SHP77 (cell line): ENCODE data around the gene SHISAL1.

Experiments used
- DNase-seq, 2 experiments: peaks; one replicate each; lab custom pipeline; 2025; lab: John Stamatoyannopoulos, UW

Gene SHISAL1

DNA sequence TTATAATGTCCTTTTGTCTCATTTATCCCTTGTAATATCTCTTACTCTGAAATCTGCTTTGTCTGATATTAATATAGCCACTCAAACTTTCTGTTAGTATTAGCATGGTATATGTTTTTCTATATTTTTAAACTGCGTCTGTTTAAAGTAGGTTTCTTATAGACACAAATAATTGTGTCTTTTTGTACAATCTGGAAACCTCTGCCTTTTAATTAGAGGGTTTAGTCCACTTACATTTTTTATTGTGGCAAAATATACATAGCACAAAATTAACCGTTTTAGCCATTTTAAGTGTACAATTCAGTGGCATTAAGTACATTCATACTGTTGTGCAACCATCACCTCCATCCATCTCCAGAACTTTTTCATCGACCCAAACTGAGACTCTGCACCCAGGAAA lies 103.4 kb downstream of the SHISAL1 start:
- no peak for DNase-seq

DNA sequence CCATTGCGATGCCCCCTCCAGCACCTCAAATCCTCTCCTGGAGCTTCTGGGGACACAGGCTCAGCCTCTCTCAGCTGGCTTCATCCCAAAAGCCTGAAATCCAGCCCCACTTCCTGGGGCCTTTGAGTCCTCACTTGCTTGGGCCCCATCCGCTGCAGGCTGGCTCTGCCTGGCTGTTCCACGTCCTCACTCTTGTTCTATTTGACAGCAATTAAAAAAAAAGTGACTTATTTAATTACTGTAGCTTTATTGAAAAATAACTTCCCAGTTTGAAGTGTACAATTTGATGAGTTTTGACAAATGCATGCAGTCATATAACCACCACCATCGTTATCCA lies 104.8 kb downstream of the SHISAL1 start:
- DNase-seq = no peak

DNA sequence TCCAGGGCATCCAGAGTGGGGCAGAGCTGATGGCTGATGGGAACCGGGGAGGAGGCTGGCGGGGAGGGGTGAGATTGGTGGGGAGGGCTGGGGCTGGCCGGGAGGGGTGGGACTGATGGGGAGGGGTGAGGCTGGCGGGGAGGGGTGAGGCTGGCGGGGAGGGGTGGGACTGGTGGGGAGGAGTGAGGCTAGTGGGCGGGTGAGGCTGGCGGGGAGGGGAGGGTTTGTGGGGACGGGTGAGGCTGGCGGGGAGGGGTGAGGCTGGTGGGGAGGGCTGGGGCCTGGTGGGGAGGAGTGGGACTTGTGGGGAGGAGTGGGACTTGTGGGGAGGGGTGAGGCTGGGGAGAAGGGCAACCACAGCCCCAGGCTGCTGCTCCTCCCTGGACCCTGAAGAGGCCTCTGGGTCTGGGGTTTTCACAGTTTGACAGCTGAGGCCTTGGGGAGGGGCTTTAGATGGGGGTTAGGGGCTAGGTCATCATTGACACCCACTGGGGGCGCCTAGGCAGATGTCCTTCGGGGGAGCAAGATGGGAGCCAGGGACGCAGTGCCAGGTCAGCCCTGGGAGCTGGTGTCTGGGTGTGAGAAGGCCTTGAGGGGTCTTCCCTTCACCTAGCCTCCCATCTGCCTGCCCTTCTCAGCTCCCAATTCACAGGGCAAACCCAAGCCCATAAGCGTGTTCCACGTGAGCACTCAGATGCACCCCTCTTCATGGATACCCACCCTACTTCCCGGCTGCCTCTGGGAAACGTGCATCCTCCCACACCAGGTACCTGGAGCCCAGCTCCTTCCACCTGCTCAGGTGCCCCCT lies 105.4 kb downstream of the SHISAL1 start:
- no peak for DNase-seq

DNA sequence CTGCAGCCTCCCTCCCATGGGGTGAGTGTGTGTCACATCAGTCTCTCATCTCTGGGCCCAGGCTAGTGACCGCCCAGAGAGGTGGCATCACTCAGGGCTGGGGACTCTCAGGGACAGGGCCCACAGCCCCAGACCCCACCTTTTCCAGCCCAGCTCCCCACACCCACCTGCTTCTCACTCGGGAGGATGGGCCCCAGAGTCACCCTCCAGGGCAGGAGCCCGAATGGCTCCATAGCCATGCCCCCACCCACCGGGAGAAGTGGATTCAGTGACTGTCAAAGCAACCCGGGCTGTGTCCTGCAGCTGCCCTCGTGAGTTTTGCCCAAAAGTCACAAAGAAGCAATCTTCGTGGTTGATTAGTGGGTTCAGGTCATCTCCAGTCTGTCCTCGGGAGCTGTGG lies 106.1 kb downstream of the SHISAL1 start:
- no peak for DNase-seq

DNA sequence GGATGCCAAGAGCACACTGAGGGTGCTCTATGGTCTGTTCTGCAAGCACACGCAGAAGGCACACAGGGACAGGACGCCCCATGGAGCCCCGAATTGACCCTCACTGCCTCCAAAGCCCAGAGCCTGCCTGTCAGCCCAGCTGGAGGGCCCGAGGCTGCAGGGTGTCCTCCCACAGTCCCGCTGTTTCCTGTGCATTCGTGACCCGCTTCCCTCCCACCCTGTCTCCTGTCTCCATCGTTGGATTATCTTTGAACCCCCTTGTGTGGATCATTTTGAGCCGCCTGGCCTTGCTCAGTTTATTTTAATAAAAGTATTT lies 106.5 kb downstream of the SHISAL1 start:
- no peak for DNase-seq

DNA sequence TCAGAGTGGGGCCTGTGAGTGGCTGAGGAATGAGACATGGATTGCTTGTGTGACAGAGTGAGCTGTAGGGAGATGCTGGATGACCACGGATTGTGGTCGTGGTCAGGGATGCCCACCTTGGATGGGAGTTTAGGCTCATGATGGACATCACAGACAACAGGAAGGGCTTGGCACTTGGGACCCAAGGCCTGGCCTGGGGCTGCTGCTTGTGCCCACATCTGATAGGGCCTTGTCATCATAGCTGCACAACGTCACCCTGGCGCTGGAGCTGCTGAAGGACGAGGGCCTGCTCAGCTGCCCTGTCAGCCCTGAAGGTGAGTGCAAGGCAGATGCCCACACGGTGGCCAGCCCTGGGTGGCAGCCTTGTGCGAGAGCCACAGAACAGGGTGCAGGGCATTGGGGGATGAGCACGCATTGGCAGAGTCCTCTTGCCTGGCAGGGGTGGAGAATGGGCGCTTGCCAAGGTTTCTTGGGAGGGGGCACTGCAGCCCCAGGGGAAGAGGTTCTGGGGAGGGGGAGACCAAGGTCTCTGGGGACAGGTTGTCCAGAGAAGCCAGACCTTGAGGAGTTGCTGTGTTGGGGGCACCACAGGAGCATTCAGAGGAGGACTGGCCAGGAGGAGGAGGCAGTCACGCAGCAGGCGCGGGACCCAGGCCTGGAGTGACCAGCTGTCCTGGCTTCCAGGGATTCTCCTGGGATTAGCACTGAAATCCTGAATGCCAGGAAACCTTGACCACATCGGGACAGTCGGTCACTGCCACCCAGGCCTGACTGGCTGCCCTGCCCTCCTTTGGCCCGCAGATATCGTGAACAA lies 107.0 kb downstream of the SHISAL1 start:
- no peak for DNase-seq

DNA sequence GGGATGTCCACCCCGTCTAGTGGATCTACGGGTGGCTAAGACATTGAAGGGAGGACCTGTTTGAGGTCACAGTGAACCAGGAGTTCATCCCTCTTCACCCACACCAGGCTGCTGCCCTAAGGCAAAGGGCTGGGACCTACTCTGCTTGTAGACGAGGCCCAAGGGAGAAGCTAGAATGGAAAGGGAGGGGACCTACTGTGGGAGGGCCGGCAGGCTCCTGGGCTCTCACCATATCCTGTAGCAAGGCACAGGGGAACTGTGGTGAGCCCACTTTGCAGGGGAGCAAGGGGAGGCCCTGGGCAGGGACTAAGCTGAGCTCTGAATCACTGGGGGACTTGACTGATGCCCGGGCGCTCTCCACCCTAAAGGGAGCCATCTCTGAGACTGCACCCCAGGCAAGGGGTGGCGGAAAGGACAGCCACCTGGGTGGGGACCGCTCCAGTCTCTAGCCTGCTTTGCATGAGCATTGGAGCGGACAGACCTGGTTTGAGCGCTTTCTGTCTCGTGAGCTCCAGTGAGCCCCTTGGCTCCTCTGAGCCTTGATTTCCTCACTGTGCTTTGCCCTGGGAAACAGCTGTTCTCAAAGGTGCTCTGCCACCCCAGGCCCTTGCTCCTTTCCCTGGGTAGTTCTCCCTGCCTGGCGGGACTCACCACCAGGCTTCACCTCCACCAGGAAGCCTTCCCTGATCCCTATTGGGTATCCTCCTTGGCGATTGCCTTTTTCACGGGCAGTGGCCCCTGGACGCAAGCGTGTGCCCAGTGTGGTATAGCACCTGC lies 107.8 kb downstream of the SHISAL1 start:
- no peak for DNase-seq

DNA sequence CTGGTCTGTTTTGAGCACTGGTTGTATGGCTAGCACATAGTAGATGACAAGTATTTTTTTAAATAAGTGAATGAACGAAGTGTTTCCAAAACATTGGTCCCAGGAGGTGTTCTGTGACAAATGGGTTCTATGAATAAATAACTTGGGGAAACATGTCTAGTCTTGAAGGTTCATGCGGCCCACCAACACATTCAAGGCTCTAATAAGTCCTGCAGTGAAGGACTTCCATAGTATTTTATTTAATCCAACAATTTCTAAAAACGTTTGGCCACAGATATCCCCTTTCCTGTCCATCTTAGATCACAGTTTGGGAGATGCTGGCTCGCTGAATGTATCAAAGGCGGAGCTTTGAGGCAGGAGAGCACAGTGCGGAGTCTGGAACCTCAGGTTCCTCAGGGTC lies 109.5 kb downstream of the SHISAL1 start:
- no peak for DNase-seq

DNA sequence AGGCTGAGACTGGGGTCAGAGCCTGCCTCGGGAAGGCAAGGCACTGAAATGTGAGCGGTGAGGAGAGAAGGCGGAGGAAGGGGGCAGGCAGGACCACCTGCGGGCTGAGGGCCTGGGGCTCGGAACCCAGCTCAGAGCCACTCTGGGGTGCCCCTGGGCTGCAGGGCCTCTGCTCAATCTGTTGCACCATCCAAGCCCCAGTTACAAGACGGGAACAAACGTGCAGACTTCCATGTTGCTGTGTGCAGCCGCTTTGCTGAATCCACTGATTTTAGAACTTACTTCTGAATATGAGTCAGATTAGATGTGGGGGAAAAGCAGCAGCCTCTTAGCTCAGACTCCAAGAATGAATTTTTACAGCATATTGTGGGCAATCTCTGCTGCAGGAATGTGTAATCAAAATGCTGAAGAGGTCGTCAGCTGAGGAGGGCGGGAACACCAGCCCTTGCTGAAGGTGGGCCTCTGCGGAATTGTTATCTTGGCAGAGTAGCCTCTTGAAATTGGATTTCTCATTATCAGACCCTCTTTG lies 110.4 kb downstream of the SHISAL1 start:
- DNase-seq = no peak

DNA sequence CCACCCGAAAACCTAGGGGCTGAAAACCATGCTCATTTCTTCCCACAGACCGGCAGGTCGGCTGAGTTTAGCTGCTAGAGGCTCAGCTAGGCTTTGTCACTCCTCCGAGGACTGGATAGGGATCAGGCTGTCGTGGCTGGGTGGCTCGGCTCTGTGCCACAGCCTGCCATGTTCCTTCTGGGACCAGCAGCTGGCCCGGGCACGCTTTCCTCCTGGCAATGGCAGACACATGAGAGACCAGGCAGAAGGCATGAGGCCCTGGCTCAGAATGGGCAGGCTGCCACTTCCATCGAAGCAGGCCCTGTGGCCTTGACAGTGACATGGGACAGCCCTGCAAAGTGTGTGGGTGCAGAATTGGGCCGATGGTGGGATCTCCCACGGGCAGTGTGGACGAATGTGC lies 111.1 kb downstream of the SHISAL1 start:
- DNase-seq = no peak

DNA sequence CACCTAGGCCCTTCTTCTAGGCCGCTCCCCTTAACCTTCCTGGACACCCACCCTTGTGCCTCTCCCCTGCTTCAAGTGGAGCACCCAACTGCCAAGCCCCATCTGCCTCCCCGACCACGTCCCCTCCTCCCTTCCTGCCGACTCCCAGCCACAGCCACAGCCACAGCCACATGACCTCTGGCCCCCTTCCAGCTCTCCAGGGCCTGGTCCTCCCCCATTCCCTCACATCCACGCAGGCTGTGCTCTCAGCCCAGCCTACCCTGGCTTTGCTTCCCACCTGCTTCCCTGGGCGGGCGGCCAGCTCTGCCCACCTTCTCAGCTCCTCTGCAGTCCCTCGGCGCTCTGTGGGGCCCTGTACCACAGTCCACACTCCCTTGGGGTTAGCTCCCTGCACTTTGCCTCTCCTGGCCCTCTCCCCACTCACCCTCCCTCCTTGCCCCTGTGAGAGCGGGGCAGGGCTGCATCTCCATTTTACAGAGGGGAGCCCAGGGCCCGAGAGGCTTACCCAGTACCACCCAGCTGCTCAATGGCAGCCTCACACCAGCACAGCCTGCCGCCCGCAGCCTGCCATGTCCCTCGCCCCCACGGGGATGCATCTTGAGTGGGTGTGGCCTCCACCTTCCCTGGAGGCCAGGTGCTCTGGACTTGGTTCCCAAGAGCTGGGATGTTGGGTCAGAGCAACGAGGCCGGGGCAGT lies 111.7 kb downstream of the SHISAL1 start:
- DNase-seq = no peak

DNA sequence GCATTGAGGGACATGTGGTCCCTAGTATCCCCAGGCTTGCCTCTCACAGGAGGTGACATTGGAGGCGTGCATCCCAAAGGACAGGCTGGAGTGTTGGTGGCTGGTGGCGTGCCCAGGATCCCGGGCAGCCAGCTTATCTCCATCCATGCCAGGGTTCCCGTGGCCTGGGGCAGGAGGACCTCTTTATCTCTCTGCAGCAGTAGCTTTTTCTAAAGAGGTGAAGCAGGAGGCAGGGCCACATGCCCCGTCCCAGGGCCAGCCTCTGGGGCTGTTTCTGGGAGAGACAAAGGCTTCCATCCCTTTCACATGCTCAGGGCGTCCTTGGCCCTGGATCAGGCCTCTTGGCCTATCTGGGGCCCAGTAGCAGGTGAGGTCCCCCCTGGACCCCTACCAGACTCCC lies 112.3 kb downstream of the SHISAL1 start:
- no peak for DNase-seq

DNA sequence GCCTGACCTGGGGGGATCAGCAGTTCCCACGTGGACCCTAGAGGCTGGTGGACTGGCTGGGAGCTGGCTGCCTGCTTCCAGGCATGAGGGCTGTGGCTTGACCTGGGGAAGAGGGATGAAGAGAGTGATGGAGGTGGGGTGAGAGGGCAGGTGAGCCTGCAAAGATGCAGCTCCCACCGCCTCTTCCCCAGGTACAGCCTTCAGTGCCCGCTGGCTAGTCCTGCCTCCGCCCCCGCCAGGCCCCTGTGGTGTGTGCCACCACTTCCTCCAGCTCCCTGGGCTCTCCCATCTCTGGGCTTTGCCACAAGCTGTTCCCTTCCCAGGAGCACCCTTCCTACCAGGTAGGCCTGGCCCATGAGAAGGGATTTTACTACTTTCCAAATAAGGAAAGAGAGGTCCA lies 112.9 kb downstream of the SHISAL1 start:
- DNase-seq = no peak

DNA sequence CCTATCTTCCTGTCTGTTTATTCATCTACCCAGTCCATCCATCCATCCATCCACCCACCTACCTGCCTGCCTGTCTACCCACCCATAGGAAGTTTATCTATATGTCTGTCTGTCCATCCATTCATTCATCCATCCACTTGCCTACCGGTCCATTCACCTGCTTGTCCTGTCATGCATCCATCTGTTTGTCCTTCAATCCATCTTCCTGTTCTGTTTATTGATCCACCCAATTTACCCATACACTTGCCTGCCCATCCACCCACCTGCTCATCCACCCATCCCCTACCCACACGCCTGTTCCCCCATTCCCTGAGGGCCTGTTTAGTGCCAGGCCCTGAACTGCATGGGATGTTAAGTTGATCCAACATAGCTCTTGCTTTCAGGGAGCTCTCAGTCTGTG lies 113.6 kb downstream of the SHISAL1 start:
- DNase-seq = no peak

DNA sequence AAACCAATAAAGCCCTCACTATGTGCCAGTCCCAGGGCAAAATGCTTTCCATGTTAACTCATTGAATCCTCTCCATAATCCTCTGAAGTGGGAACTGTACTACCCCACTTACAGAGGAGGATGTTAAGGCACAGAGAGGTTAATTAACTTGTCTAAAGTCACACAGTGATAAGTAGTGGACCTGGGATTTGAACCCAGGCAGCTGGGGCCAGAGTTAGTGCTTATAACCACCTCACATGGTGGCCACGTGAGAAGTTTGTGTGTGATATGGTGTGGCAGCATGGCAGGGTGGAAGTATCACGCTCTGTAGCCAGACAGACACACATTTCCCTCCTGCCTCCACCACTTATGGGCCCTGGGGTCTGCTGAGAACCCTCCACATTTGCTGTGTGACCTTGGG lies 115.5 kb downstream of the SHISAL1 start:
- DNase-seq = no peak

DNA sequence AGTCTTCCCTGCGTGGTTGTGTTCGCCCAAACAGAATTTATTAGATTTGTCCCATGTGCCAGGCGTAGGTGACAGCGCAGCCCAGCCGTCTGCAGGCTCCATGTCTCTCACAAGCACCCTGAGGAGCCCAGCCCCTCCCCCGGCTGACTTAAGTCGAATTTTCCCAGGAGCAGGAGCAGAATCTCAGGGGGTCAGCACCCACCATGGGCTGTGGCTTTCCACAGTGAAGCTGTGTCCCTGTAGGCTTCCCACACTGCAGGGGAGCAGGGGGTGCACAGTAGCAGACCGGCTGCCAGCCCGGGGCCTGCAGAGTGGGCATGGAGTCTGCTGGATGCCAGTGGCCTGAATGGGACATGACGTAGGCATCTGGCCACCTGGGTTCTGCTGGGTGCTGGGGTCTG lies 116.0 kb downstream of the SHISAL1 start:
- no peak for DNase-seq

DNA sequence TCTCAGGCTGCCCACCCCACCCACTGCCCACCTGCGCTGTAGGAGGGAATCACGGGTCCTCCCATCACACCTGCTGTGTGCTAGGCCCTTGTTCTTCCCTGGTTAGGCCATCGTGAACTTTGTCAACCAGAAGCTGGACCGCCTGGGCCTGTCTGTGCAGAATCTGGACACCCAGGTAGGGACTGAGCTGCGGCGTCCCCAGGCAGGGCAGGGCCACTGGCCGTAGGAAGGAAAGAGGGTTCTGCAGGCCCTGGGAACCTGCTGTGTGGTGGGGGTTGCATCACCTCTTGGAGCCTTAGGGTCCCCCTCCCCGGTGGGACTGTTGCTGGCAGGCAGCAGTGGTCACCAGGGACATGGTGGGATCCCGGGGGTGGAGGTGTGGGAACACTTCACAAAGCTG lies 116.5 kb downstream of the SHISAL1 start:
- DNase-seq = no peak

DNA sequence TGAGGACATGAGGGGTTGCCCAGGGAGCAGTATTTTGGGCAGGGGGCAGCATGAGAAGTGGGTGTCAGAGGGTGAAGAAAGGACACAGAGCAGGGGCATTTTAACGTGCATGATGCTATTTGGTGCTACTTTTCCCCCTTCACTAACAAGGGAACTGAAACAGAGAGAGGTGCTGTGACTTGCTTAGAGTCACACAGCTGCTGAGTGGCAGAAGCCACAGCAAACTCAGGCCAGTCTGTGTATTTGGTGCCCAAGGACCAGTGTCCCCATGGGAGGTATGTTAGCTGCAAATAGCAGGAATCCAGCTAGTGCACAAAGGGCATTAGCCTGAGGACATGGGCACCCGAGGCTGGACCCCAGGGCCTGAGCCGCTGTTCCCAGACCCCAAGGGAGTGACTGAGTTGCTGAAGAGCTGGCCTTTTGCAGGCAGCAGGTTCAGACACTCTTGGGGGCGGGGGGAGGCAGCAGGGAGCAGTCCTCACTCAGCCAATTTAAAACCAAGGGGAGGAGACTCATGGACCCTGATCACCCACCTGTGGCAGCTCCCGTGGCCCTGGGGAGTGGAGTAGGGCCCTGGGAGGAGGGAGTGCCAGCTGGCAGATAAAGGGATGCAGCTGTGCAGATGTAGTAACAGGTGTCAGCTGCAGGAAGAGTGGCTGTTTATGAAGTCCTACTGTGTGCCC lies 117.4 kb downstream of the SHISAL1 start:
- DNase-seq = no peak

DNA sequence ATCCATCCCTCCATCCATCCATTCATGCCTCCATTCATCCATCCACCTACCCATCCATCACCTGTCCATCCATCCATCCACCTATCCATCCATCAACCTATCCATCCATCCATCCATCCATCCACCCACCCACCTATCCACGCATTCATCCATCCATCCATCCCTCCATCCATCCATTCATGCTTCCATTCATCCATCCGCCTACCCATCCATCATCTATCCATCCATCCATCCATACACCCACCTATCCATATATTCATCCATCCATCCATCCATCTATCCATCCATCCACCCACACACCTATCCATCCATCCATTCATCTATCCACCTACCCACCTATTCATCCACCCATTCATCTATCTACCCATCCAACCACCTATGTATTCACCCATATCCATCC lies 118.2 kb downstream of the SHISAL1 start:
- DNase-seq = no peak
